ENCODE results near the gene FNIP2. TPM values are rescaled to one million over a fixed set of nuclear protein-coding genes. Genes with fewer than 3 reads are reported as not detected.
A peak's percentile ranks its signal among the peaks of the same experiment; 100 is the strongest.
"Not testable (repeated sequence)": the region's sequence is repeated elsewhere in the genome, so short reads cannot be mapped to it uniquely, and the experiment has no call there.

The FNIP2 gene
- total RNA-seq, 1 donor from 2014 or later, result 19.1 TPM

- intact Hi-C loops (cut with micrococcal nuclease), result loop anchor here (2.0 to 5.0 kb wide), 2 partner anchors 41 to 148 kb away; partner anchors contain the start of genes C4orf46 and ETFDH
- Mint-ChIP-seq H3K9me3 (no peaks in the 10 kb centered on the region), H3K27ac (peak overlapping the region; percentile 50), H3K27me3 (no peaks in the 10 kb centered on the region), H3K4me3 (peak overlapping the region; percentile 2), H3K4me1 (peaks cover 65% of the 10 kb centered on the region), H3K36me3 (ENCODE audit: low read depth) (peaks cover 6% of the 10 kb centered on the region)
- no peak for DNase-seq
Measured at GRCh38 chr4:158819942-158820786, 51.3 kb downstream of the FNIP2 start.

- Mint-ChIP-seq H3K27me3 (no peaks in the 10 kb centered on the region), H3K4me3 (peak overlapping the region; percentile 13), H3K36me3 (ENCODE audit: low read depth) (peaks cover 6% of the 10 kb centered on the region), H3K27ac (peak overlapping the region; percentile 50), H3K4me1 (peaks cover 78% of the 10 kb centered on the region), H3K9me3 (no peaks in the 10 kb centered on the region)
- intact Hi-C loops (cut with micrococcal nuclease), result loop anchor here (2.0 to 5.0 kb wide), 2 partner anchors 43 to 149 kb away; partner anchors contain the start of genes C4orf46 and ETFDH
- no peak for DNase-seq
Measured at GRCh38 chr4:158821228-158821971, 52.6 kb downstream of the FNIP2 start.

DNA sequence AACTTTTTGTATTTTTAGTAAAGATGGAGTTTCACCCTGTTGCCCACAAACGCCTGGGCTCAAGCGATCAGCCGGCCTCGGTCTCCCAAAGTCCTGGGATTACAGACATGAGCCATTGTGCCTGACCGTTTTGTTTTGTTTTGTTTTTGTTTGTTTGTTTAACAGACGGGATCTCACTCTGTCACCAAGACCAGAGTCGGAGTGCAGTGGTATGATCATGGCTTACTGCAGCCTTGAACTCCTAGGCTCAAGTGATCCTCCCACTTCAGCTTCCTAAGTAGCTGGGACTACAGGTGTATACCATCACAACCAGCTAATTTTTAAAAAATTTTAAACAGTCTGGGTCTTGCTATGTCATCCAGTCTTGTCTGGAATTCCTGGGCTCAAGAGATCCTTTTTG is 53.5 kb downstream of the FNIP2 start:
- Mint-ChIP-seq H3K27me3 (no peaks in the 10 kb centered on the region), H3K36me3 (ENCODE audit: low read depth) (peaks cover 6% of the 10 kb centered on the region), H3K27ac (no peak overlapping the region), H3K9me3 (no peaks in the 10 kb centered on the region), H3K4me3 (no peak overlapping the region), H3K4me1 (peaks cover 82% of the 10 kb centered on the region)
- intact Hi-C loops (cut with micrococcal nuclease), result loop anchor here (5.0 kb wide), 1 partner anchor 150 kb away; the partner anchor contains the start of genes C4orf46 and ETFDH
- no peak for DNase-seq

- peak overlapping the region; percentile 8 for H3K27ac Mint-ChIP-seq
- intact Hi-C loops (cut with micrococcal nuclease), result loop anchor here (5.0 kb wide), 1 partner anchor 151 kb away; the partner anchor contains the start of genes C4orf46 and ETFDH
- DNase-seq, result peak; percentile 61
Measured at GRCh38 chr4:158823461-158823873, 54.6 kb downstream of the FNIP2 start.

GRCh38 chr4:158824425-158825274 is 55.8 kb downstream of the FNIP2 start:
- no peak for DNase-seq
- peaks cover 75% of the 10 kb centered on the region for H3K4me1 Mint-ChIP-seq
- no peaks in the 10 kb centered on the region for H3K9me3 Mint-ChIP-seq
- peaks cover 15% of the 10 kb centered on the region for H3K36me3 Mint-ChIP-seq (ENCODE audit: low read depth)
- intact Hi-C loops (cut with micrococcal nuclease), result loop anchor here (5.0 kb wide), 1 partner anchor 152 kb away; the partner anchor contains the start of genes C4orf46 and ETFDH
- H3K4me3 Mint-ChIP-seq, result no peak overlapping the region
- H3K27ac Mint-ChIP-seq, result peak overlapping the region; percentile 8
- H3K27me3 Mint-ChIP-seq, result no peaks in the 10 kb centered on the region

More at GRCh38 chr4:158823461-158823873, 54.6 kb downstream of the FNIP2 start:
- no peaks in the 10 kb centered on the region for H3K27me3 Mint-ChIP-seq
- peaks cover 9% of the 10 kb centered on the region for H3K36me3 Mint-ChIP-seq (ENCODE audit: low read depth)
- no peak overlapping the region for H3K4me3 Mint-ChIP-seq
- no peaks in the 10 kb centered on the region for H3K9me3 Mint-ChIP-seq
- peaks cover 81% of the 10 kb centered on the region for H3K4me1 Mint-ChIP-seq

DNA sequence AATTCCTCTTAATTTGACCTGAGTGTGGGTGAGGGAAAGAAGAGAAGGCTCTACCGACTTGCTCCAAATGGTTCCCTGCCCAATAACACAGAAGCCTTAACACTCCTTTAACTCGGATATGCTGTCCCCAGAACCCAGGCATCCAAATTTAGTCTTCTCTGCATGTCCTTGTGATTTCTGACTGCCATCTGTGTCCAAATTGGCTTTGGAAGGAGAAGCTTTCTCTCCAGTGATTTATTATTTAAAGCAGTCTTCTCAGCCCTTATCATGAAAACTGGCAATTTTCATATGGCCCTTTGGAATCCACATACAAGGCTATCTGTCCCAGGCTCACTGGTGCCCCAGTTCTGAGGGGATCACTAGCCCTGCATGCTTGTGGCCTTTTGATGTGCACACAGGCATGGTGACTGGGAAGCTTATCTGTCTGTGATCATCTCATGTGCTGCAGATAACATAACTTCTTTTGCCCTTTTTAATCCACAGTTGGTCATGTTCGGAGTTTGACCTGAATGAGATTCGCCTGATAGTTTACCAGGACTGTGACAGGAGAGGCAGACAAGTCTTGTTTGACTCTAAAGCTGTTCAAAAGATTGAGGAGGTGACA is 56.7 kb downstream of the FNIP2 start:
- peak overlapping the region; percentile 69 for H3K27ac Mint-ChIP-seq
- H3K27me3 Mint-ChIP-seq, result no peaks in the 10 kb centered on the region
- intact Hi-C loops (cut with micrococcal nuclease), result loop anchor here (1.0 to 2.0 kb wide), 3 partner anchors 17 to 103 kb away; partner anchors contain the start of genes FNIP2 and PPID
- DNase-seq, result peak; percentile 64
- H3K9me3 Mint-ChIP-seq, result no peaks in the 10 kb centered on the region
- H3K4me1 Mint-ChIP-seq, result peaks cover 69% of the 10 kb centered on the region
- peaks cover 20% of the 10 kb centered on the region for H3K36me3 Mint-ChIP-seq (ENCODE audit: low read depth)
- H3K4me3 Mint-ChIP-seq, result peak overlapping the region; percentile 60

GRCh38 chr4:158826057-158826456 is 57.2 kb downstream of the FNIP2 start:
- Mint-ChIP-seq H3K4me1 (peaks cover 65% of the 10 kb centered on the region), H3K9me3 (no peaks in the 10 kb centered on the region), H3K36me3 (ENCODE audit: low read depth) (peaks cover 25% of the 10 kb centered on the region), H3K4me3 (peak overlapping the region; percentile 60), H3K27me3 (no peaks in the 10 kb centered on the region), H3K27ac (peak overlapping the region; percentile 69)
- intact Hi-C loops (cut with micrococcal nuclease), result loop anchor here (1.0 to 2.0 kb wide), 3 partner anchors 17 to 103 kb away; partner anchors contain the start of genes FNIP2 and PPID
- peak; percentile 60 for DNase-seq

GRCh38 chr4:158826882-158827281 is 58.1 kb downstream of the FNIP2 start:
- DNase-seq, result peak; percentile 68
- Mint-ChIP-seq H3K36me3 (ENCODE audit: low read depth) (peaks cover 31% of the 10 kb centered on the region), H3K9me3 (no peaks in the 10 kb centered on the region), H3K4me3 (peak overlapping the region; percentile 60), H3K27me3 (no peaks in the 10 kb centered on the region), H3K4me1 (peaks cover 58% of the 10 kb centered on the region), H3K27ac (peak overlapping the region; percentile 69)
- intact Hi-C loops (cut with micrococcal nuclease), result loop anchor here (1.0 to 2.0 kb wide), 3 partner anchors 18 to 104 kb away; partner anchors contain the start of genes FNIP2 and PPID

DNA sequence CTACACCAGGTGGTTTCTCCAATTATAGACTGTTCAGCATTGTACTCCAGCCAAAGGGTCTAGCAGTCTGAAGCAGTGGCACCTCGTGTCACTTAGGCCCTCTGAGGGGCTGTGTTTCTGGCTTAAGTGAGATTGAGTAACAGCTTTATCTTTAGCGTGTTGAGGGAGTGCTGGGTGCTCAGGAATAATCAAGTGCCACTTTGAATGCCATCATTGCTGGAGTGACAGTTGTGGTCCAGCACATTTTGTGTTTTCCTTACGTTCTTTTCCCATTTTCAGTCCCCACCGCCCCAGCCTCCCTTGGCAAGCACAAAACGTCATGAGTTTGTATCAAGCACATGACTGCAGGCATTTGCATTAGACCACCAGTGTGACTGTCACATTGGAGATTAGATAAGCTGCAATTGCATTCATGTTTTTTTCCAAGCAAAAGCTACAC is 58.7 kb downstream of the FNIP2 start:
- no peak overlapping the region for H3K27ac Mint-ChIP-seq
- no peak overlapping the region for H3K4me3 Mint-ChIP-seq
- H3K27me3 Mint-ChIP-seq, result no peaks in the 10 kb centered on the region
- no peak for DNase-seq
- peaks cover 29% of the 10 kb centered on the region for H3K36me3 Mint-ChIP-seq (ENCODE audit: low read depth)
- intact Hi-C loops (cut with micrococcal nuclease), result loop anchor here (2.0 kb wide), 2 partner anchors 19 to 105 kb away; partner anchors contain the start of gene PPID
- peaks cover 55% of the 10 kb centered on the region for H3K4me1 Mint-ChIP-seq
- no peaks in the 10 kb centered on the region for H3K9me3 Mint-ChIP-seq

GRCh38 chr4:158828151-158828550 is 59.3 kb downstream of the FNIP2 start:
- H3K9me3 Mint-ChIP-seq; H3K27me3 Mint-ChIP-seq; DNase-seq; intact Hi-C loops (cut with micrococcal nuclease); H3K4me3 Mint-ChIP-seq; H3K27ac Mint-ChIP-seq: not testable (repeated sequence)
- Mint-ChIP-seq H3K4me1 (peaks cover 54% of the 10 kb centered on the region), H3K36me3 (ENCODE audit: low read depth) (peaks cover 30% of the 10 kb centered on the region)

- no peak overlapping the region for H3K4me3 Mint-ChIP-seq
- H3K36me3 Mint-ChIP-seq (ENCODE audit: low read depth), result peaks cover 36% of the 10 kb centered on the region
- H3K27ac Mint-ChIP-seq, result no peak overlapping the region
- intact Hi-C loops (cut with micrococcal nuclease), result no loop called here
- DNase-seq, result no peak
- H3K9me3 Mint-ChIP-seq, result no peaks in the 10 kb centered on the region
- H3K4me1 Mint-ChIP-seq, result peaks cover 45% of the 10 kb centered on the region
- H3K27me3 Mint-ChIP-seq, result no peaks in the 10 kb centered on the region
Measured at GRCh38 chr4:158829254-158829653, 60.4 kb downstream of the FNIP2 start.

DNA sequence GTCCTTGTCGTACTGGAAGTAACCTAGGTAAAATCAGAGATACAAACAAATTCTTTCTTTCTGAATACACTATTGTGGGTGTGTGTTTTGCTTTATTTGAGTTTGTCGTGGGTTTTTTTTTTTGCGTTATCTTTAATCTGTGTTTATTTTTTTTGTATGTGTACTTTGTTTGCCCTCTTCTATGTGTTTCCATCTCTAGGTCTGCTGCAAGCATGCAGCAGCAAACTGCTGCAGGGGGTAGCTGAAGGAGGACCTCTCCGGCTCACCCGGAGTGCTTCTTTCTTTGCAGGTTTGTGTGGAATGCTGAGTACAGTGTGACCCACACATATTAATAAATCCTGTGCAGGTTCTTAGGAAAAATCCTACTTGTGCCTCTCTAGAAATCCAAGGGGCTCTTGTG is 64.8 kb downstream of the FNIP2 start:
- H3K4me1 Mint-ChIP-seq, result peaks cover 8% of the 10 kb centered on the region
- no peak overlapping the region for H3K27ac Mint-ChIP-seq
- no peak for DNase-seq
- intact Hi-C loops (cut with micrococcal nuclease), result no loop called here
- no peak overlapping the region for H3K4me3 Mint-ChIP-seq
- H3K9me3 Mint-ChIP-seq, result no peaks in the 10 kb centered on the region
- H3K36me3 Mint-ChIP-seq (ENCODE audit: low read depth), result peaks cover 46% of the 10 kb centered on the region
- H3K27me3 Mint-ChIP-seq, result no peaks in the 10 kb centered on the region
